Activated CD4-positive, alpha-beta T cell treated with anti-CD3 and anti-CD28 coated beads, Interleukin-2, Interleukin-6, amounts not matched to agents 100 ng/mL and 50 ng/mL, durations not matched to agents 16 hours and 8 hours (primary cell): ENCODE measurements around the gene MAP4K3.
"Not testable (repeated sequence)": the region's sequence is repeated elsewhere in the genome, so short reads cannot be mapped to it uniquely, and the experiment has no call there.

ENCODE experiments used
- DNase-seq: peaks from one replicate; pipeline ENCODE4 v3.0.0-alpha.2; 2020

Gene MAP4K3

DNA sequence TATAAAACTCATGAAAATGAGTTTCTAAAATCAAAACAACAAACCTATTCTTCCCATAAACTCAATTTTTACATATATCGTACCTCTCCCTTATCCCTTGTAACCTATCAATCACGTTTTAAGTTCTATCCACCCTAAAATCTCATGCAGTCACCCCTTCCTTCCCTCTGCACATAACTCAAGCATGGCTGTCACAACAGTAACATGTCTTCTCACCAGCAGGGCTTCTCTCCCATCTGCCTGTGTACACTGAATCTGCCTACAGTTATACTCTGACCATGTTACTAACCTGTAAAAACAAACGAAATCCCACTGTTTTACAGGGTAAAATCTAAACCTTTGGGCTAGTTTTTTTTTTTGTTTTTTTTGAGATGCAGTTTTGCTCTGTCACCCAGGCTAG lies 68.2 kb downstream of the MAP4K3 start:
- no peak for DNase-seq

GRCh38 chr2:39368376-39368775 lies 68.7 kb downstream of the MAP4K3 start:
- no peak for DNase-seq

- DNase-seq = no peak
Measured at GRCh38 chr2:39362595-39362994, 74.5 kb downstream of the MAP4K3 start.

DNA sequence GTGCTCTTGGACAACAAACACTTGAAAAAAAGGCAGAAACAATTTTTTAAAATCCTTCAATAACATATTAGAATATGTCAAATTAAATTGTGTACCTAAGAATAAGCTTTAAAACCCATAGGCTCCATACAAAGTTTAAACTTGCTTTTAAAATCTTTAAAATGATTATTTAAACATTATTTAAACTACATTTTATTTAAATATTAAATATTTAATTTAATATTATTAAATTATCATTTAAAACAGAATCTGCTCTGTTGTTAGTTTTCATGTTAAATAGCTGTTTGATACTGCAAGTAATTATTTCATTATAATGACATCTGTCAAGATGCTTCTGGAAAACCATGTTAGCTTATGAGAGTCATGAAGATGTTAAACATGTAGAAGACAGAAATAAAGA lies 75.6 kb downstream of the MAP4K3 start:
- DNase-seq = no peak

GRCh38 chr2:39360342-39360741 lies 76.7 kb downstream of the MAP4K3 start:
- DNase-seq = not testable (repeated sequence)

DNA sequence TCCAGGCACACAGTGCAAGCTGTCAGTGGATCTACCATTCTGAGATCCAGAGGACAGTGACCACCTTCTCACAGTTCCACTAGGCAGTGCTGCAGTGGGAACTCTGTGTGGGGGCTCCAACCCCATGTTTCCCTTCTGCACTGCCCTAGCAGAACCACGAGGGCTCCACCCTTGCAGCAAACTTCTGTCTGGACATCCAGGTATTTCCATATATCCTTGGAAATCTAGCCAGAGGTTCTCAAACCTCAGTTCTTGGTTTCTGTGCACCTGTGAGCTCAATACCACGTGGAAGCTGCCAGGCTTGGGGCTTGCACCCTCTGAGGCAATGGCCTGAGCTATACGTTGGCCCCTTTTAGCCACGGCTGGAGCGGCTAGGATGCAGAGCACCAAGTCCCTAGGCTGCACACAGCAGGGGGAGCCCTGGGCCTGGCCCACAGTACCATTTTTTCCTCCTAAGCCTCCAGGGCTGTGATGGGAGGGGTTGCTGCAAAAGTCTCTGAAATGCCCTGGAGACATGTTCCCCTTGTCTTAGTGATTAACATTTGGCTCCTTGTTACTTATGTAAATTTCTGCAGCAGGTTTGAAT lies 77.5 kb downstream of the MAP4K3 start:
- DNase-seq = no peak

- DNase-seq = no peak
Measured at GRCh38 chr2:39356922-39357639, 80.0 kb downstream of the MAP4K3 start.

GRCh38 chr2:39350658-39351057 lies 86.4 kb downstream of the MAP4K3 start:
- no peak for DNase-seq

GRCh38 chr2:39338502-39338901 lies 98.6 kb downstream of the MAP4K3 start:
- DNase-seq = no peak

DNA sequence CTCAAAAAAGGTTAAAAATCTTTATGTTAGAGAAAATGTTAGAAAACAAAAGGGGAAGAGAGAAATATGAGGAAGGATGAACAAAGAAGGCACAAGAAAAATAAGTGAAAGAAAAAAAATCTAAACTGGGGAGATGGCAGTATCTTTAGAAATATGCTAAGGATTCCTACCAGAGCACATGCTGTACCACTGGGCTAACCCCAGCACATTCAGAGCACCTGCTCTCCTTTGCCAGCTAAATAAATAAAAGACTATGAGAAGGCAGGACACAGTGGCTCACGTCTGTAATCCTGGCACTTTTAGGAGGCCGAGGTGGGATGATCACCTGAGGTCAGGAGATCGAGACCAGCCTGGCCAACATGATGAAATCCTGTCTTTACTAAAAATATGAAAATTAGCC lies 101.2 kb downstream of the MAP4K3 start:
- no peak for DNase-seq

DNA sequence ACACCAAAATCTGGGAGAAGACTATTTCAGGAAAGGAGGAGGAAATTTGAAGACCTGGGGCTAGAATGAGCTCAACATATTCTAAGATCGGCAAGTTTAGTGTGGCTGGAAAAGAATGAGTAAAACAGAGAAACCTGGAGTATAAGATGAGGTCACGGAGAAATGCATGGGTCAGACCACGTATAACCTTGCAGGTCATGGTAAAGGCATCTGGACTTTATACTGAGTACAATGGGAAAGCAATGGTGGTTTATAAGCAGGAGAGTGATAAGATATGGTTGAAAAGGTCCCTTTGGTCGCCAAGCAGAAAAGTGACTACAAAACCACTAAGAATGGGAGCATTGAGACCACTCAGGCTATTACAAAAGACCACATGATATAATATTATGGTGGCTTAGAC lies 102.1 kb downstream of the MAP4K3 start:
- no peak for DNase-seq

- DNase-seq = no peak
Measured at GRCh38 chr2:39334529-39334928, 102.6 kb downstream of the MAP4K3 start.

DNA sequence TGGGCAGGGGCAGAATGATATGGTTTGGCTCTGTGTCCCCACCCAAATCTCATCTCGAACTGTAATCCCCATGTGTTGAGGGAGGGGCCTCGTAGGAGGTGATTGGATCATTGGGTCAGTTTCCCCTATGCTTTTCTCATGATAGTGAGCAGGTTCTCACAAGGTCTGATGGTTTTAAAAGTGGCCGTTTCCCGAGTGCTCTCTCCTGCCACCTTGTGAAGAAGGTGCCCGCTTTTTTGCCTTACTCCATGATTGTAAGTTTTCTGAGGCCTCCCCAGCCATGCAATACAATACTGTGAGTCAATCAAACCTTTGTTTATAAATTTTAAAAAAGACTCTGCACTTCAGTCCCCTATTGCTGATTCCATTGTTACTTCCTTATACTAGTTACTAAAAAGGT lies 110.4 kb downstream of the MAP4K3 start:
- DNase-seq = no peak

GRCh38 chr2:39325966-39326365 lies 111.1 kb downstream of the MAP4K3 start:
- no peak for DNase-seq

GRCh38 chr2:39321056-39322035 lies 115.7 kb downstream of the MAP4K3 start:
- not testable (repeated sequence) for DNase-seq

GRCh38 chr2:39320162-39320561 lies 116.9 kb downstream of the MAP4K3 start:
- DNase-seq = no peak

- DNase-seq = no peak
Measured at GRCh38 chr2:39313575-39313974, 123.5 kb downstream of the MAP4K3 start.

- no peak for DNase-seq
Measured at GRCh38 chr2:39311469-39311868, 125.6 kb downstream of the MAP4K3 start.

DNA sequence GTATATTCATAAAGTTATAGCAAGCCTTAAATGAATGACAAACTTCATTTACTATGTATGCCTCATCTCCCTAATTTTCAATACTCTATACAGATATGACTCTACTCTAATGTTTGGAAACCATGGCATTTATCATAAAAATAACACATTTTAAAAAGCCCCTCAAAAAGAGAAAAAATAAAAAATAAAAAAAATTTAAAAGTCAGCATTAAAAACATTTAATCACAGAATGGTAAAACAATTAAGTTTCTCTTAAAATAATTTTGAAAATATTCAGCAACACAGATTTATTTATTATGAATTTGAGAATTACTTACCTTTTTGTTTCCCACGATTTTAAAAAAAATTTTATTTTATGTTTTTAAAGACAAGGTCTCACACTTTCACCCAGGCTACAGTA lies 128.3 kb downstream of the MAP4K3 start:
- no peak for DNase-seq

- DNase-seq = no peak
Measured at GRCh38 chr2:39306626-39307025, 130.5 kb downstream of the MAP4K3 start.

DNA sequence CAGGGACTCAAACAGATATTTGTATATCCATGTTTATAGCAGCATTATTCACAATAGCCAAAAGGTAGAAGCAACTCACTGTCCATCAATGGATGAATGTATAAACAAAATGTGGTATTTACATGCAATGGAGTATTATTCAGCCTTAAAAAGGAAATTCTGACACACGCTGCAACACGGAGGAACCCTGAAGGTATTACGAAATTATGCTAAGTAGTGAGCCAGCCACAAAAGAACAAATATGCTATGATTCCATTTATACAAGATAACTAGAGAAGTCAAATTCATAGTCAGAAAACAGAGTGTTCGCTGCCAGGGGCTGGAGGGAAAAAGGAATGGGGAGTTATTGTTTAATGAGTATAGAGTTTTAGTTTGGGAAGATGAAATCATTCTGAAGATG lies 132.4 kb downstream of the MAP4K3 start:
- DNase-seq = no peak

GRCh38 chr2:39304200-39304599 lies 132.9 kb downstream of the MAP4K3 start:
- DNase-seq = no peak

GRCh38 chr2:39301352-39301751 lies 135.7 kb downstream of the MAP4K3 start:
- DNase-seq = no peak
